ENCODE results near the gene SLC7A10.

- TF ChIP-seq CTCF (IDR thresholded peaks at IDR 0.05 in 4 of 5, conservative IDR thresholded peaks at IDR 0.05 in 1 of 5) = no peak
- TF ChIP-seq POLR2A (IDR thresholded peaks at IDR 0.05) = no peak
Measured at GRCh38 chr19:33266974-33267484, 41.4 kb upstream of the SLC7A10 start.
